K562 (cell line): ENCODE results near the gene SLC4A9. TPM values are rescaled to one million over a fixed set of nuclear protein-coding genes. Genes with fewer than 3 reads are reported as not detected.

Experiments used
- ATAC-seq: fragments of 200-7000 bp; cut with Tn5 transposase; 3 replicates; pipeline ENCODE4 v1.9.1; 2020; ENCODE audit warnings: moderate library complexity
- BruUV-seq: library from RNA; stranded (reverse); fragments of 400-500 nt; replicated peaks from 2 replicates; lab custom pipeline; 2021; lab: Mats Ljungman, UMichigan
- CTCF ChIA-PET: fragments of 300-600 bp; formaldehyde crosslinking; extraction: SDS; loops from one replicate; lab custom pipeline; 2021; ENCODE audit warnings: low intra/inter-chr PET ratio; lab: Yijun Ruan, JAX
- POLR2A ChIA-PET: fragments of 300-600, 350-650 bp; sonication (Branson Sonifier 250); formaldehyde crosslinking; extraction: SDS; loops from one replicate; lab custom pipeline; 2021; ENCODE audit warnings: antibody characterized with exemption, inconsistent platforms; lab: Yijun Ruan, JAX
- DNase-seq, 4 experiments: peaks; one replicate each; pipeline versions ENCODE4 v3.0.0 to v3.0.0-alpha.2; 2011 to 2018; ENCODE audit warnings: low spot score in 3 of 4, mixed read lengths in 3 of 4; ENCODE audit errors: extremely low read depth in 1 of 4
- FAIRE-seq: peaks from 2 replicates; lab custom pipeline; 2011; peaks lifted over from hg19 to GRCh38; lab: Jason Lieb, UNC
- H2AFZ ChIP-seq: 2 replicates; pipeline ENCODE4 v1.6.0; 2011; ENCODE audit warnings: low read depth, low read length, control low read depth, inconsistent platforms
- H3K27ac ChIP-seq: fragments of 200-600 bp; 3 replicates; pipeline ENCODE4 v1.8.0; 2011; ENCODE audit warnings: low read depth, mild to moderate bottlenecking, control low read depth, inconsistent platforms, low read length, moderate library complexity, mixed read lengths; ENCODE audit errors: extremely low read depth
- H3K27me3 ChIP-seq, 2 experiments: fragments of 300-600 bp in 1 of 2; 2 replicates in 1 of 2; 3 replicates in 1 of 2; pipeline versions ENCODE4 v1.6.0 to v1.8.0; 2011; ENCODE audit warnings: inconsistent platforms in 2 of 2, low read length in 2 of 2, mild to moderate bottlenecking in 1 of 2, mixed read lengths in 1 of 2, moderate library complexity in 1 of 2; ENCODE audit not compliant: control insufficient read depth in 2 of 2, insufficient read depth in 2 of 2
- H3K36me3 ChIP-seq: fragments of 300-600 bp; 3 replicates; pipeline ENCODE4 v1.8.0; 2011; ENCODE audit warnings: mild to moderate bottlenecking, low read length, inconsistent platforms; ENCODE audit not compliant: control insufficient read depth, insufficient read depth
- H3K4me1 ChIP-seq, 2 experiments: fragments of 200-600 bp in 1 of 2; replicated peaks in 1 of 2; 2 replicates in 1 of 2; 3 replicates in 1 of 2; pipeline versions ENCODE4 v1.5.1 to v1.8.0; 2011; ENCODE audit warnings: inconsistent platforms in 2 of 2, low read length in 2 of 2, mild to moderate bottlenecking in 1 of 2, mixed read lengths in 1 of 2, moderate library complexity in 1 of 2; ENCODE audit not compliant: control insufficient read depth in 2 of 2, insufficient read depth in 2 of 2
- H3K4me2 ChIP-seq: 2 replicates; pipeline ENCODE4 v1.6.1; 2011; ENCODE audit warnings: low read length, control low read depth, inconsistent platforms, mixed read lengths; ENCODE audit not compliant: insufficient read depth
- H3K4me3 ChIP-seq: fragments of 200-600 bp; sonication (generic), shearing (Covaris generic); 2 replicates; pipeline ENCODE4 v1.5.1; 2016; ENCODE audit warnings: control low read depth, inconsistent platforms
- H3K79me2 ChIP-seq: fragments of 200-600 bp; 3 replicates; pipeline ENCODE4 v1.8.0; 2011; ENCODE audit warnings: low read length, inconsistent platforms; ENCODE audit not compliant: control insufficient read depth, insufficient read depth
- H3K9ac ChIP-seq, 2 experiments: 2 replicates each; pipeline versions ENCODE4 v1.6.0 to v1.6.1; 2011; ENCODE audit warnings: low read depth in 2 of 2, low read length in 2 of 2, control low read depth in 1 of 2, inconsistent platforms in 1 of 2, mild to moderate bottlenecking in 1 of 2, mixed read lengths in 1 of 2; ENCODE audit not compliant: insufficient read depth in 1 of 2
- H3K9me1 ChIP-seq: one replicate; pipeline ENCODE4 v1.6.0; 2011; ENCODE audit warnings: inconsistent platforms, mild to moderate bottlenecking, low read length, moderate library complexity; ENCODE audit not compliant: control insufficient read depth, insufficient read depth
- H3K9me3 ChIP-seq: replicated peaks from 2 replicates; pipeline ENCODE4 v1.5.1; 2011; ENCODE audit warnings: low read depth, low read length, inconsistent platforms; ENCODE audit not compliant: control insufficient read depth, insufficient read depth
- H4K20me1 ChIP-seq: replicated peaks from 2 replicates; pipeline ENCODE4 v1.6.1; 2011; ENCODE audit warnings: low read length, inconsistent platforms, mixed read lengths; ENCODE audit not compliant: control insufficient read depth, insufficient read depth
- ELK1 ChIP-seq: sonication (generic); formaldehyde crosslinking; IDR thresholded peaks from 2 replicates; pipeline ENCODE4 v1.8.1; 2022; ENCODE audit warnings: missing genetic modification reagents
- HNRNPLL ChIP-seq: fragments of 200-400 bp; formaldehyde crosslinking; IDR thresholded peaks from 2 replicates; pipeline ENCODE4 v1.6.1; 2017; ENCODE audit warnings: low read length, low read depth, mild to moderate bottlenecking; ENCODE audit not compliant: poor library complexity, severe bottlenecking
- IRF2 ChIP-seq: sonication (generic); formaldehyde crosslinking; IDR thresholded peaks from 2 replicates; pipeline ENCODE4 v1.8.1; 2022; ENCODE audit warnings: mild to moderate bottlenecking, missing genetic modification reagents
- KAT8 ChIP-seq: fragments of 450-650 bp; IDR thresholded peaks from 2 replicates; pipeline ENCODE4 v1.6.1; 2016; ENCODE audit warnings: low read depth, mild to moderate bottlenecking
- LEF1 ChIP-seq: fragments of 450-650 bp; IDR thresholded peaks from 2 replicates; pipeline ENCODE4 v1.6.1; 2016; ENCODE audit warnings: mild to moderate bottlenecking
- MNT ChIP-seq, 2 experiments: fragments of 450-650 bp; conservative IDR thresholded peaks; 2 replicates each; pipeline ENCODE4 v1.6.1; 2017; ENCODE audit warnings: mild to moderate bottlenecking in 2 of 2, moderate library complexity in 2 of 2
- PBX2 ChIP-seq, 2 experiments: IDR thresholded peaks in 1 of 2; conservative IDR thresholded peaks in 1 of 2; 2 replicates each; pipeline ENCODE4 v1.6.1; 2016; ENCODE audit warnings: low read depth in 2 of 2, mild to moderate bottlenecking in 1 of 2, missing compliant biosample characterization in 1 of 2, missing genetic modification characterization in 1 of 2, moderate library complexity in 1 of 2
- PHF21A ChIP-seq: fragments of 450-650 bp; IDR thresholded peaks from 2 replicates; pipeline ENCODE4 v1.6.1; 2017; ENCODE audit warnings: low read depth, borderline replicate concordance
- PRMT5 ChIP-seq: sonication (generic); formaldehyde crosslinking; IDR thresholded peaks from 2 replicates; pipeline ENCODE4 v1.5.0; 2020; ENCODE audit warnings: missing genetic modification reagents
- PYGO2 ChIP-seq: fragments of 450-650 bp; IDR thresholded peaks from 2 replicates; pipeline ENCODE4 v1.6.1; 2016; ENCODE audit warnings: mild to moderate bottlenecking, missing genetic modification characterization, moderate library complexity, missing compliant biosample characterization
- TFE3 ChIP-seq: fragments of 450-650 bp; formaldehyde crosslinking; IDR thresholded peaks from 2 replicates; pipeline ENCODE4 v1.4.0; 2020; ENCODE audit warnings: mild to moderate bottlenecking, mixed read lengths
- ZC3H8 ChIP-seq: fragments of 450-650 bp; IDR thresholded peaks from 2 replicates; pipeline ENCODE4 v1.6.1; 2017
- ZNF707 ChIP-seq: fragments of 250-450 bp; sonication (Bioruptor Pico); conservative IDR thresholded peaks from 2 replicates; pipeline ENCODE4 v1.8.0; 2022; ENCODE audit warnings: inconsistent platforms, mild to moderate bottlenecking, moderate library complexity
- WGBS: fragments of 100-300 bp; shearing (Covaris generic); methylation state at CpG from one replicate; pipeline ENCODE4 v1.1.6; 2016; ENCODE audit warnings: low coverage, mixed read lengths; ENCODE audit not compliant: insufficient coverage; ENCODE audit errors: missing lambda C conversion rate; 5-methylcytosine and 5-hydroxymethylcytosine counted together
- in situ Hi-C: fragments of 300-500 bp; cut with MboI; formaldehyde crosslinking; loops from 4 replicates; pipeline ENCODE4 v1.15.0; 2018; ENCODE audit warnings: inconsistent platforms, mixed read lengths
- intact Hi-C: fragments of 100-400 bp; cut with micrococcal nuclease; formaldehyde crosslinking; loops from 2 replicates; pipeline ENCODE4 v1.14.2; 2022
- polyA plus RNA-seq, 8 experiments: library from polyadenylated mRNA; depleted of rRNA in 4 of 8; stranded (reverse) in 5 of 8; unstranded in 3 of 8; fragments of >200 nt; fragmentation: Nextera tagmentation in 2 of 8; fragmentation: Illumina TruSeq in 1 of 8; extraction: Ambion mirVana in 2 of 8; extraction: Trizol in 1 of 8; gene quantifications; 2 replicates each; pipeline versions ENCODE4 v1.2.1 to v1.2.3, GENCODE V29; 2011 to 2014; ENCODE audit warnings: inconsistent platforms in 1 of 8, missing spikeins in 1 of 8
- total RNA-seq, 7 experiments: library from RNA; depleted of rRNA in 6 of 7; stranded (reverse); fragments of >200 nt in 6 of 7; fragmentation: Illumina TruSeq in 2 of 7; extraction: Trizol in 2 of 7; gene quantifications; 2 replicates each; pipeline versions ENCODE4 v1.2.1 to v1.2.3, GENCODE V29; 2011 to 2021; ENCODE audit warnings: low replicate concordance in 1 of 7

Gene SLC4A9
- total and polyA plus RNA-seq, 9 of the 15 experiments (the other 6 are each of a cell fraction or from before 2014, with no cell fraction given) = 0.05 to 0.13 TPM; not detected in 7

- TF ChIP-seq ELK1 = no peak
Observed at GRCh38 chr5:140360681-140361479, 886 bp downstream of the SLC4A9 start (continued).

- in situ Hi-C loops (no loop called here), intact Hi-C loops (loop anchor here (5.0 kb wide), 1 partner anchor 365 kb away; no protein-coding TSS in a partner anchor)
- H3K9me3 ChIP-seq = no peaks in the 10 kb centered on the region
- WGBS = 50% methylated on average over 2 of the region's 2 CpGs
- no peaks in the 10 kb centered on the region; the same call in 1 of the 2 replicates for H4K20me1 ChIP-seq
- peaks cover 9 to 23% of the 10 kb centered on the region in 2 experiments; a peak in 4 of 5 replicates for H3K4me1 ChIP-seq
- H3K27me3 ChIP-seq = no peaks in the 10 kb centered on the region
- no peak overlapping the region for H2AFZ ChIP-seq
- no peak overlapping the region for H3K9ac ChIP-seq
- H3K4me3 ChIP-seq = no peak overlapping the region
- H3K27ac ChIP-seq = no peak overlapping the region
- FAIRE-seq = no peak
- H3K36me3 ChIP-seq = no peaks in the 10 kb centered on the region
- no peak for ATAC-seq
- H3K9me1 ChIP-seq = no peaks in the 10 kb centered on the region
- H3K4me2 ChIP-seq = no peak overlapping the region
- H3K79me2 ChIP-seq = no peaks in the 10 kb centered on the region
- CTCF ChIA-PET = no interaction called here
- DNase-seq = no peak
- POLR2A ChIA-PET = no interaction called here
- no TSS peak for BruUV-seq
- TF ChIP-seq TFE3 (CRISPR knock-in tag) (no peak), HNRNPLL (no peak), LEF1 (no peak), PHF21A (no peak), ZNF707 (CRISPR knock-in tag) (no peak), PYGO2 (no peak), MNT (conservative IDR thresholded peaks at IDR 0.05) (no peak), IRF2 (CRISPR knock-in tag) (no peak), ZC3H8 (no peak), PBX2 (CRISPR knock-in tag; IDR thresholded peaks at IDR 0.05; ENCODE audit: low read depth) (no peak), PBX2 (tag; conservative IDR thresholded peaks at IDR 0.05; ENCODE audit: low read depth) (no peak), PRMT5 (CRISPR knock-in tag) (no peak), KAT8 (no peak)
Observed at GRCh38 chr5:140361901-140362300, 1.9 kb downstream of the SLC4A9 start.
